ENCODE data around the gene ERICH4.

- TF ChIP-seq, protein P1, sequence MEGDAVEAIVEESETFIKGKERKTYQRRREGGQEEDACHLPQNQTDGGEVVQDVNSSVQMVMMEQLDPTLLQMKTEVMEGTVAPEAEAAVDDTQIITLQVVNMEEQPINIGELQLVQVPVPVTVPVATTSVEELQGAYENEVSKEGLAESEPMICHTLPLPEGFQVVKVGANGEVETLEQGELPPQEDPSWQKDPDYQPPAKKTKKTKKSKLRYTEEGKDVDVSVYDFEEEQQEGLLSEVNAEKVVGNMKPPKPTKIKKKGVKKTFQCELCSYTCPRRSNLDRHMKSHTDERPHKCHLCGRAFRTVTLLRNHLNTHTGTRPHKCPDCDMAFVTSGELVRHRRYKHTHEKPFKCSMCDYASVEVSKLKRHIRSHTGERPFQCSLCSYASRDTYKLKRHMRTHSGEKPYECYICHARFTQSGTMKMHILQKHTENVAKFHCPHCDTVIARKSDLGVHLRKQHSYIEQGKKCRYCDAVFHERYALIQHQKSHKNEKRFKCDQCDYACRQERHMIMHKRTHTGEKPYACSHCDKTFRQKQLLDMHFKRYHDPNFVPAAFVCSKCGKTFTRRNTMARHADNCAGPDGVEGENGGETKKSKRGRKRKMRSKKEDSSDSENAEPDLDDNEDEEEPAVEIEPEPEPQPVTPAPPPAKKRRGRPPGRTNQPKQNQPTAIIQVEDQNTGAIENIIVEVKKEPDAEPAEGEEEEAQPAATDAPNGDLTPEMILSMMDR (IDR thresholded peaks at IDR 0.05) = no peak
- TF ChIP-seq POLR2A (IDR thresholded peaks at IDR 0.05) = no peak
- no peak for TF ChIP-seq POLR2AphosphoS5 (IDR thresholded peaks at IDR 0.05)
Observed at GRCh38 chr19:41405776-41406175, 37.2 kb upstream of the ERICH4 start.

Data from breast epithelium (tissue), 3 donors.